Muscle layer of duodenum (tissue), 2 donors: ENCODE measurements around the gene ZBTB9.

Source experiments
- H3K27ac ChIP-seq: one replicate; pipeline ENCODE4 v1.7.0; 2013; ENCODE audit warnings: mild to moderate bottlenecking, low read length
- H3K27me3 ChIP-seq: one replicate; pipeline ENCODE4 v1.7.0; 2013; ENCODE audit warnings: low read depth, mild to moderate bottlenecking, control low read depth, low read length
- H3K36me3 ChIP-seq, 2 donors: one replicate each; pipeline ENCODE4 v1.7.0; 2013; ENCODE audit warnings: low read length in 2 of 2, control low read depth in 1 of 2, mild to moderate bottlenecking in 1 of 2; ENCODE audit not compliant: insufficient read depth in 2 of 2, control insufficient read depth in 1 of 2
- H3K4me1 ChIP-seq, 2 donors: one replicate each; pipeline ENCODE4 v1.7.0; 2013; ENCODE audit warnings: low read length in 2 of 2, mild to moderate bottlenecking in 2 of 2, control low read depth in 1 of 2, moderate library complexity in 1 of 2; ENCODE audit not compliant: insufficient read depth in 2 of 2, control insufficient read depth in 1 of 2
- H3K4me3 ChIP-seq, 2 donors: one replicate each; pipeline ENCODE4 v1.7.0; 2013; ENCODE audit warnings: low read length in 2 of 2, low read depth in 1 of 2, mild to moderate bottlenecking in 1 of 2
- H3K9me3 ChIP-seq, 2 donors: one replicate each; pipeline ENCODE4 v1.7.0; 2013; ENCODE audit warnings: low read length in 2 of 2, control low read depth in 1 of 2, mild to moderate bottlenecking in 1 of 2; ENCODE audit not compliant: control insufficient read depth in 1 of 2
- donor health status: healthy.

The ZBTB9 gene

GRCh38 chr6:33439956-33440648, 14.3 kb upstream of the ZBTB9 start:
- Histone ChIP-seq H3K36me3 (peaks cover 54 to 69% of the 10 kb centered on the region in 2 donors), H3K9me3 (no peaks in the 10 kb centered on the region), H3K27me3 (no peaks in the 10 kb centered on the region), H3K27ac (no peak overlapping the region), H3K4me3 (no peak overlapping the region), H3K4me1 (no peaks in the 10 kb centered on the region)

DNA sequence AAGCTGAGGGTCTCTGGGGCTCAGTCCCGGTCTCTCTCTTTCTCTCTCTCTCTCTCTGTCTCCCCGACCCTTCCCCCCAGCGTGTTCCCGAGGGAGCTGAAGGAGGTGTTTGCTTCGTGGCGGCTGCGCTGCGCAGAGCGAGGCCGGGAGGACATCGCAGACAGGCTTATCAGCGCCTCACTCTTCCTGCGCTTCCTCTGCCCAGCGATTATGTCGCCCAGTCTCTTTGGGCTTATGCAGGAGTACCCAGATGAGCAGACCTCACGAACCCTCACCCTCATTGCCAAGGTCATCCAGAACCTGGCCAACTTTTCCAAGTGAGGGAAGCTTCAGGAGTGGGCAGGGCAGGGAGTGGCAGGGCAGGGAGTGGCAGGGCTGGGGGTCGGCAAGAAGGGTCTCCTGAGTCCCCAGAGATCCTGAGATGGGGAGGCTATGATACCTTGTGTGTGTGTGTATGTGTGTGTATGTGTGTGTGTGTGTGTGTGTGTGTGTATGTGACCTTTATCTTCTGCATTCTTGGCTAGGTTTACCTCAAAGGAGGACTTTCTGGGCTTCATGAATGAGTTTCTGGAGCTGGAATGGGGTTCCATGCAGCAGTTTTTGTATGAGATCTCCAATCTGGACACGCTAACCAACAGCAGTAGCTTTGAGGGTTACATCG, 13.6 kb upstream of the ZBTB9 start:
- no peak overlapping the region for H3K27ac ChIP-seq
- no peaks in the 10 kb centered on the region for H3K9me3 ChIP-seq
- H3K4me1 ChIP-seq: no peaks in the 10 kb centered on the region
- no peaks in the 10 kb centered on the region for H3K27me3 ChIP-seq
- no peak overlapping the region for H3K4me3 ChIP-seq
- H3K36me3 ChIP-seq: peaks cover 47 to 62% of the 10 kb centered on the region in 2 donors

DNA sequence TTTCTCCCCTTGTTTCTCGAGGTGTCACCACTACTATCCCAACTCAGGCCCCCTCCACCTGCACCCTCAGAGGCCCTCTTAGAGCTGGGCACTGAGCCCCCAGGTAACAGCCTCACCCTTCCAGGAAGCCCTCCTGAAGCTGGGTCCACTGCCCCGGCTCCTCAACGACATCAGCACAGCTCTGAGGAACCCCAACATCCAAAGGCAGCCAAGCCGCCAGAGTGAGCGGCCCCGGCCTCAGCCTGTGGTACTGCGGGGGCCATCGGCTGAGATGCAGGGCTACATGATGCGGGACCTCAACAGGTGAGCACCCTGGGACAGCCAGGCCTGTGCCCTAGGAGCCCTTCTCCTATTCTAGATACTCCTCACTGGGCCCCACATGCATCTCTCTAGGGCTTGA, 12.9 kb upstream of the ZBTB9 start:
- Histone ChIP-seq H3K27me3 (no peaks in the 10 kb centered on the region), H3K36me3 (peaks cover 43 to 56% of the 10 kb centered on the region in 2 donors), H3K4me1 (no peaks in the 10 kb centered on the region), H3K9me3 (no peaks in the 10 kb centered on the region), H3K27ac (no peak overlapping the region), H3K4me3 (no peak overlapping the region)

DNA sequence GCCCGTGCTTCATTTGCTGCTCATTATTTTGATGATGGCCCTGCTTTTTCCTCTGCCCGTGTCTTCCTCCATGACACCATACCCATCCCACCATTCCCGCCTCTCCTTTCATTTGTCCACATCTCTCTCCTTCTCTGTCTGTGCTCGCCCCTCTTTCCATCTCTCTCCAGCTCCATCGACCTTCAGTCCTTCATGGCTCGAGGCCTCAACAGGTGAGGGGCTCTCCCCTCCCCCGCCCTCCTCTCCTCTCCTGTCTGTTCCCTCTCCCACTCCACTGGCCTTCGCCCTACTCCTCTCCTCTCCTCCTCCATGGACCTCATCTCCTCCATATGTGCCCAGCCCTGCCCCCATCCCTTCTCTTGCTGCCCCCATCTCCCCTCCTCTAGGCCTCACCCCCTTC, 12.1 kb upstream of the ZBTB9 start:
- H3K36me3 ChIP-seq: peaks cover 36 to 56% of the 10 kb centered on the region in 2 donors
- no peak overlapping the region for H3K4me3 ChIP-seq
- H3K27me3 ChIP-seq: no peaks in the 10 kb centered on the region
- no peaks in the 10 kb centered on the region for H3K9me3 ChIP-seq
- H3K27ac ChIP-seq: no peak overlapping the region
- H3K4me1 ChIP-seq: no peaks in the 10 kb centered on the region

DNA sequence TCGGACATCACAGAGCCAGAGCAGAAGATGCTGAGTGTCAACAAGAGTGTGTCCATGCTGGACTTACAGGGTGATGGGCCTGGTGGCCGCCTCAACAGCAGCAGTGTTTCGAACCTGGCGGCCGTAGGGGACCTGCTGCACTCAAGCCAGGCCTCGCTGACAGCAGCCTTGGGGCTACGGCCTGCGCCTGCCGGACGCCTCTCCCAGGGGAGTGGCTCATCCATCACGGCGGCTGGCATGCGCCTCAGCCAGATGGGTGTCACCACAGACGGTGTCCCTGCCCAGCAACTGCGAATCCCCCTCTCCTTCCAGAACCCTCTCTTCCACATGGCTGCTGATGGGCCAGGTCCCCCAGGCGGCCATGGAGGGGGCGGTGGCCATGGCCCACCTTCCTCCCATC, 11.4 kb upstream of the ZBTB9 start:
- Histone ChIP-seq H3K4me3 (no peak overlapping the region), H3K4me1 (no peaks in the 10 kb centered on the region), H3K27me3 (no peaks in the 10 kb centered on the region), H3K9me3 (no peaks in the 10 kb centered on the region), H3K36me3 (peaks cover 42 to 57% of the 10 kb centered on the region in 2 donors), H3K27ac (no peak overlapping the region)

DNA sequence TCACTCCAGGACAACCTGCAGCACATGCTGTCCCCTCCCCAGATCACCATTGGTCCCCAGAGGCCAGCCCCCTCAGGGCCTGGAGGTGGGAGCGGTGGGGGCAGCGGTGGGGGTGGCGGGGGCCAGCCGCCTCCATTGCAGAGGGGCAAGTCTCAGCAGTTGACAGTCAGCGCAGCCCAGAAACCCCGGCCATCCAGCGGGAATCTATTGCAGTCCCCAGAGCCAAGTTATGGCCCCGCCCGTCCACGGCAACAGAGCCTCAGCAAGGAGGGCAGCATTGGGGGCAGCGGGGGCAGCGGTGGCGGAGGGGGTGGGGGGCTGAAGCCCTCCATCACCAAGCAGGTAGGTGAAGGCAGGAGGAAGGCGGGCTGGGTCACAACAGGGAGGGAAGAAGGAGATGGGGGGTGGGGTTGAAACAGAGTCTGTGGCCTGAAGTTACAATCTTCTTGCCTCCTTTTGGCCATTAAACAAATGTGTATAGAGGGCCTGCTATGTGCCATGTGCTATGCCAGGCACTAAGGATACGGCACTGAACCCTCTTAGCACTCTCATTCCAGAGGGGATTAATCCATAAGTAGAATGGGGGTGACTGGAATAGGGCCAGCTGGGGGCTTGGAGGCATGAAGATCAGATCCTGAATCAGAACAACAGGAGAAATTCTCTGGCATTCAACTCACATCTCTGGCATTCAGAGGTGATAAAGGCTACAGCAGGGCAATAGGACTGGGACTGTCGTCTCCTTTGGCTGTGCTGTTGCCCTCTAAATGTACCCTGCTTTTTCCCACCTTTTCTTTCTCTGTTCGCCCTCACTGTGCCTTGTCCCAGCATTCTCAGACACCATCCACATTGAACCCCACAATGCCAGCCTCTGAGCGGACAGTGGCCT, 10.5 kb upstream of the ZBTB9 start:
- no peak overlapping the region for H3K4me3 ChIP-seq
- H3K27me3 ChIP-seq: no peaks in the 10 kb centered on the region
- H3K27ac ChIP-seq: no peak overlapping the region
- no peaks in the 10 kb centered on the region for H3K4me1 ChIP-seq
- H3K36me3 ChIP-seq: peaks cover 38 to 50% of the 10 kb centered on the region in 2 donors
- H3K9me3 ChIP-seq: no peaks in the 10 kb centered on the region

DNA sequence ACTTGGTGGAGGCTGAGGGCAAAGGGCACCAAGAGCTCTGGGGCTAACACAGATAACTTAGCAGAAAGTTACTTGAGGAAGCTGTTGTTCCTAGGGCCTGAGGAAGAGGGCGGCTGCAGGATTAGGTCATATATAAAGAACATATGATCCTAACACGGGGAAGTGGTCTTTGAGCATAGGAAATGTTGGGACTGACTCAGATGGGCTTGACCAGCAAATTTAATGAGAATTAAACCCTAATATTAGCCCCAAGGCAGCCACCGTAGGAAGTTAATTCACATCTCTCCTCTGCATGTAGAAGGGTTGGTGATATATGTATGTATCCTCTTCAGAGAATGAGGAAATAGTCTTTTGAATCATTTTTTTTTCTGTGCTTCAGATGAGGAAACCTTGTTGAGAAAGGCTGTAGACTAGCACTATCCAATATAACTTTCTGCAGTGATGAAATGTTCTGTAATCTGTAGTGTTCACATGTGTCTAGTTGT, 9.2 kb upstream of the ZBTB9 start:
- no peak overlapping the region for H3K27ac ChIP-seq
- peaks cover 38 to 47% of the 10 kb centered on the region in 2 donors for H3K36me3 ChIP-seq
- H3K4me3 ChIP-seq: no peak overlapping the region
- H3K9me3 ChIP-seq: no peaks in the 10 kb centered on the region
- no peaks in the 10 kb centered on the region for H3K27me3 ChIP-seq
- no peaks in the 10 kb centered on the region for H3K4me1 ChIP-seq

GRCh38 chr6:33446356-33446755, 8.0 kb upstream of the ZBTB9 start:
- H3K36me3 ChIP-seq: peaks cover 34 to 36% of the 10 kb centered on the region in 2 donors
- no peaks in the 10 kb centered on the region for H3K27me3 ChIP-seq
- H3K27ac ChIP-seq: no peak overlapping the region
- no peaks in the 10 kb centered on the region for H3K9me3 ChIP-seq
- H3K4me1 ChIP-seq: no peaks in the 10 kb centered on the region
- no peak overlapping the region for H3K4me3 ChIP-seq

DNA sequence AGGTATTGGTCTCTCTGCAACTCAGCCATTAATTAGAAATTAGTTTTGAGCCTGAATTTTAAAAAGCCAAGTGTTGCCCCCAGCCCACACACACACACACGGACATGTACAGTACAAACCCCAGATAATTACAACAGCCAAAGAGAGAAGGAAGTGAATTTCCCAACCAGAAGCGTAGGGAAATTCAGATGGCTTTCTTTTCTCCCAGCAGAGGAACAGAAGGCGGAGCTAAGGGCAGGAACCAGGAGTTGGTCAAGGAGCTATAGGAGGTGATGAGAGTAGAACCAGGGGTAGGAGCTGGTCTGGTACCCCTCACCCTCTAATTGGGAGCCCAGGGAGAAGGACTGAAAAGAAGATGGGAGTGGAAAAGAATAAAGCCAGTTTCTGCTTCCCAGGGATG, 3.9 kb upstream of the ZBTB9 start:
- H3K27ac ChIP-seq: no peak overlapping the region
- no peaks in the 10 kb centered on the region for H3K27me3 ChIP-seq
- H3K4me3 ChIP-seq: no peak overlapping the region
- no peaks in the 10 kb centered on the region for H3K9me3 ChIP-seq
- peaks cover 11 to 17% of the 10 kb centered on the region in 2 donors for H3K36me3 ChIP-seq
- peaks cover 7 to 18% of the 10 kb centered on the region in 2 donors for H3K4me1 ChIP-seq

GRCh38 chr6:33451606-33452005, 2.8 kb upstream of the ZBTB9 start:
- no peaks in the 10 kb centered on the region for H3K27me3 ChIP-seq
- no peaks in the 10 kb centered on the region for H3K9me3 ChIP-seq
- peaks cover 16 to 27% of the 10 kb centered on the region in 2 donors for H3K36me3 ChIP-seq
- no peak overlapping the region for H3K4me3 ChIP-seq
- H3K27ac ChIP-seq: no peak overlapping the region
- peaks cover 8 to 21% of the 10 kb centered on the region in 2 donors for H3K4me1 ChIP-seq

DNA sequence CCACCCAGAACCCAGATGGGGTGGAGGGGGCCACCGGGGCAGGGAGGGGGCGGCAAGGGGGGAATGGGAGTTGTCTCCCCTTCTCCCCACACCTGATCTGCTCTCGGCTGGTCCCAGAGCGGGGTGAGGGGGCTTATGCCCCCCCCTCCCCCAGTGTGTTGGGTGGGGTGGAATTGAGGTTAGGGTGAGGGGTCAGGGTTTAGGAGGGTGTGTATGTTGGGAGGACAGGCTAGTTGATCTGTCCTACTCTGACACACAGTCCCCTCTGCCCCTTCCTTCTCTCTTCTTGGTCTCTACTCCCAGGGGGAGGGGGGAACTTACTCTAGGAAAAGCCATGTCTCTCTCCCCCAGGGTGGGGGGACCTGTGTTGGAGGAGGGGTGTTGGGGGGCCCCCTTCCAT, 1.9 kb upstream of the ZBTB9 start:
- H3K4me1 ChIP-seq: peaks cover 8 to 21% of the 10 kb centered on the region in 2 donors
- no peaks in the 10 kb centered on the region for H3K9me3 ChIP-seq
- H3K4me3 ChIP-seq: no peak overlapping the region
- H3K27ac ChIP-seq: no peak overlapping the region
- peaks cover 15 to 20% of the 10 kb centered on the region in 2 donors for H3K36me3 ChIP-seq
- H3K27me3 ChIP-seq: no peaks in the 10 kb centered on the region
